A673 (cell line): ENCODE data around the gene HOXB9. TPM values are rescaled to one million over a fixed set of nuclear protein-coding genes. Genes with fewer than 3 reads are reported as not detected.

Source experiments
- BruUV-seq: library from RNA; stranded (reverse); fragments of 400-500 nt; replicated peaks from 2 replicates; lab custom pipeline; 2021; lab: Mats Ljungman, UMichigan
- CTCF ChIA-PET: fragments of 300-600 bp; sonication (Branson Sonifier 250); formaldehyde crosslinking; loops from one replicate; lab custom pipeline; 2022; ENCODE audit warnings: antibody characterized with exemption; lab: Charles Lee
- POLR2A ChIA-PET: fragments of 300-600 bp; sonication (Branson Sonifier 250); formaldehyde crosslinking; loops from one replicate; lab custom pipeline; 2022; ENCODE audit warnings: antibody characterized with exemption; ENCODE audit not compliant: low non-redundant PET; lab: Charles Lee
- DNase-seq: peaks from one replicate; pipeline ENCODE4 v3.0.0-alpha.2; 2015; ENCODE audit warnings: low spot score
- H3K27ac ChIP-seq: fragments of 200-600 bp; sonication (generic); 2 replicates; pipeline ENCODE4 v1.5.1; 2016; ENCODE audit warnings: mixed run types, low read depth, mild to moderate bottlenecking, mixed read lengths, antibody characterized with exemption, low read length; ENCODE audit not compliant: poor library complexity, severe bottlenecking
- H3K27me3 ChIP-seq: fragments of 200-600 bp; sonication (generic); replicated peaks from 2 replicates; pipeline ENCODE4 v1.6.1; 2017; ENCODE audit warnings: mixed run types, low read depth, mild to moderate bottlenecking, mixed read lengths, antibody characterized with exemption, low read length; ENCODE audit not compliant: insufficient read depth, poor library complexity
- H3K36me3 ChIP-seq: fragments of 200-600 bp; sonication (generic); 2 replicates; pipeline ENCODE4 v1.6.1; 2016; ENCODE audit warnings: mixed run types, mild to moderate bottlenecking, mixed read lengths, antibody characterized with exemption, low read length; ENCODE audit not compliant: insufficient read depth, poor library complexity, severe bottlenecking
- H3K4me1 ChIP-seq: fragments of 200-600 bp; sonication (generic); 2 replicates; pipeline ENCODE4 v1.6.1; 2017; ENCODE audit warnings: mixed run types, mild to moderate bottlenecking, mixed read lengths, antibody characterized with exemption, low read length; ENCODE audit not compliant: insufficient read depth, poor library complexity, severe bottlenecking
- H3K4me3 ChIP-seq: fragments of 200-600 bp; sonication (generic); 2 replicates; pipeline ENCODE4 v1.5.1; 2016; ENCODE audit warnings: low read depth, mixed run types, mild to moderate bottlenecking, mixed read lengths, low read length; ENCODE audit not compliant: poor library complexity, severe bottlenecking
- H3K9me3 ChIP-seq: fragments of 200-600 bp; sonication (generic); 2 replicates; pipeline ENCODE4 v1.6.1; 2016; ENCODE audit warnings: mixed run types, low read depth, mild to moderate bottlenecking, mixed read lengths, antibody characterized with exemption, low read length; ENCODE audit not compliant: poor library complexity, severe bottlenecking
- CTCF ChIP-seq: fragments of 300-800, 200-600 bp; sonication (generic); conservative IDR thresholded peaks from 2 replicates; pipeline ENCODE4 v1.5.1; 2017; ENCODE audit warnings: low read depth, mild to moderate bottlenecking, antibody characterized with exemption, low read length, moderate library complexity, mixed read lengths
- EZH2 ChIP-seq: fragments of 200-600 bp; sonication (generic); IDR thresholded peaks from 2 replicates; pipeline ENCODE4 v1.6.1; 2017; ENCODE audit warnings: borderline replicate concordance, low read depth, mild to moderate bottlenecking, mixed read lengths, antibody characterized with exemption, low read length; ENCODE audit not compliant: poor library complexity, severe bottlenecking
- intact Hi-C: fragments of 100-400 bp; cut with micrococcal nuclease; formaldehyde crosslinking; loops from one replicate; pipeline ENCODE4 v1.10.0; 2022; ENCODE audit not compliant: unreplicated experiment
- total RNA-seq: library from RNA; stranded (reverse); gene quantifications from 2 replicates; pipeline ENCODE4 v1.2.3, GENCODE V29; 2021

HOXB9 gene
- total RNA-seq, 1 experiment from 2014 or later, result 8.2 TPM

- DNase-seq, result no peak
- CTCF ChIA-PET, result interaction anchor here (0.9 kb wide), 1 partner anchor 19 kb away, joined by 8 read pairs; no protein-coding TSS in a partner anchor
- Histone ChIP-seq H3K27me3 (peaks cover 22% of the 10 kb centered on the region), H3K4me1 (no peaks in the 10 kb centered on the region), H3K9me3 (no peaks in the 10 kb centered on the region), H3K36me3 (no peaks in the 10 kb centered on the region), H3K4me3 (no peak overlapping the region), H3K27ac (no peak overlapping the region)
- POLR2A ChIA-PET, result no interaction called here
- TF ChIP-seq EZH2, result no peak
- TF ChIP-seq CTCF, result no peak
- BruUV-seq, result no TSS peak
- intact Hi-C loops, result no loop called here
Observed at GRCh38 chr17:48641541-48642058, 15.4 kb upstream of the HOXB9 start.

- Histone ChIP-seq H3K9me3 (no peaks in the 10 kb centered on the region), H3K27me3 (peaks cover 22% of the 10 kb centered on the region), H3K27ac (no peak overlapping the region), H3K4me1 (no peaks in the 10 kb centered on the region), H3K36me3 (no peaks in the 10 kb centered on the region), H3K4me3 (no peak overlapping the region)
- no TSS peak for BruUV-seq
- TF ChIP-seq EZH2 (no peak), CTCF (no peak)
- CTCF ChIA-PET, result interaction anchor here (0.6 to 1.1 kb wide), 3 partner anchors 20 to 525 kb away, joined by 3 to 8 read pairs (median 4); no protein-coding TSS in a partner anchor
- intact Hi-C loops, result no loop called here
- no peak for DNase-seq
- POLR2A ChIA-PET, result no interaction called here
Observed at GRCh38 chr17:48640858-48641180, 14.7 kb upstream of the HOXB9 start.

- CTCF ChIA-PET, result interaction anchor here (0.6 to 1.1 kb wide), 3 partner anchors 21 to 524 kb away, joined by 3 to 8 read pairs (median 4); no protein-coding TSS in a partner anchor
- Histone ChIP-seq H3K9me3 (no peaks in the 10 kb centered on the region), H3K27me3 (peaks cover 22% of the 10 kb centered on the region), H3K4me1 (no peaks in the 10 kb centered on the region), H3K36me3 (no peaks in the 10 kb centered on the region), H3K4me3 (no peak overlapping the region), H3K27ac (no peak overlapping the region)
- TF ChIP-seq CTCF, result no peak
- TF ChIP-seq EZH2, result no peak
- BruUV-seq, result no TSS peak
- intact Hi-C loops, result no loop called here
- POLR2A ChIA-PET, result no interaction called here
- no peak for DNase-seq
Observed at GRCh38 chr17:48639982-48640857, 14.1 kb upstream of the HOXB9 start.
